Diencephalon (tissue), 1 donor: Measurements from ENCODE around the gene ESAM. TPM values are rescaled to one million over a fixed set of nuclear protein-coding genes. Genes with fewer than 3 reads are reported as not detected.

ENCODE experiments used
- total RNA-seq: library from RNA; depleted of rRNA; stranded (reverse); fragments of >200 nt; gene quantifications from one replicate; pipeline ENCODE4 v1.2.3, GENCODE V29; 2014

The ESAM gene, protein sequence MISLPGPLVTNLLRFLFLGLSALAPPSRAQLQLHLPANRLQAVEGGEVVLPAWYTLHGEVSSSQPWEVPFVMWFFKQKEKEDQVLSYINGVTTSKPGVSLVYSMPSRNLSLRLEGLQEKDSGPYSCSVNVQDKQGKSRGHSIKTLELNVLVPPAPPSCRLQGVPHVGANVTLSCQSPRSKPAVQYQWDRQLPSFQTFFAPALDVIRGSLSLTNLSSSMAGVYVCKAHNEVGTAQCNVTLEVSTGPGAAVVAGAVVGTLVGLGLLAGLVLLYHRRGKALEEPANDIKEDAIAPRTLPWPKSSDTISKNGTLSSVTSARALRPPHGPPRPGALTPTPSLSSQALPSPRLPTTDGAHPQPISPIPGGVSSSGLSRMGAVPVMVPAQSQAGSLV
- total RNA-seq = 8.3 TPM

DNA sequence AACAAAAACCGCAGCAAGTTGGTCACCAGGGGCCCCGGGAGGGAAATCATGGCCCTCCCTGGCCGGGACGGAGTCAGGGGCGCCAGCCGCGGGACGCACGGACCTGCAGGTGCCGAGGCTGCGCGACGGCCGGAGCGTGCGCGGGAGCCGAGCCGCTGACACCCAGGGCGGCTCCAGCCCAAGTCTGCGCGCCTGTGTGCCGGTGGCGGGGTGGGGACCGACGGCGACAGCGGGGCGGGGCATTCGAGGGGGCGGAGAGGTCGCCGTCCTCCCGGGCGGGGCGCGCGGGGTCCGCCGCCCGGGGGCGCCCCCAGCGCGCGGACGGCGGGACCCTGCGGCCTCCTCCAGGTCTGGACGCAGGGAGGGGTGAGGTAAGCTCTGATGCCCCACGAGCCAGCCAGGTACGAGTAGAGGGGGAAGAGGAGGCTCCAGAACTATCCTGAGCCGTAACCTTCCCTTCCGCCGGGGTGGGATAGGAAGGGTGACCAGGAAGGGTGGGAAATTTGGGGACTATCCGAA, at the start of gene ESAM:
ESAM (minus strand) TSS at position 186 of the 519 bp plus-strand sequence; CDS start at position 50, 136 bp downstream.

DNA sequence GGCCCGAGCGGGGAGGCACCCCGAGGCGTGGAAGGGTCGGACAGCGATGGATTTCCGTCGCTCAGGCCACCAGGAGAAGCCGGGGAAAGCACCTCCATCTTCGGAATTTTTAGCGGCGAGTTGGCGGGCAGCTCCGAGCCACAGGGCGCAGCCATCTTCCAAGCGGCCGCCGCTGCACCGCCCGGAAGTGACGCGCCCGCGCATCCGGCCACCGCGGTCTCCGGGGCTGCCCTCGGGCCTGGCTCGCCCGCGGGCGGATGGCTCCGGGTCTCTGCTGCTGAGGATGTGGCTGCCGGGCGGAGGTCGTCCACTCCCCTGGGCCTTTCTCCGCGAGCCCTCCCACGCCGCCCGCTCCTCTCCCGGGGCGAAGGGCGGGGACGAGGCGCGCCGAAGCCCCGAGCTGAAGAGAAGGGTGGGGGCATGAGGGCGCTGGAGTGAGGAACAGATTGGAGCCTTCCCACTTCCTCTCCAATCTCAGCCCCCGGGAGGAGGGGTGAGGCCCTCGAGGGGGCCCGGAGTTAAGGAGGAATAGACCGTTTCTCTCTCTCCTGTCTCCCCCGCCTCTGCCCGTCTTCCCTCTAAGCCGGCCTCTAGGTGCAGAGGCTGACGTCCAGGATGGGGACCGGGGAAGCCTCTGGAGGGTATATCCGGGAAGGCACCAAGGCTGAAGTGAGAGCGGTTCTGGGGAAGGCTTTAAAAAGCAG, 38.3 kb upstream of the ESAM start, which contains the start of gene MSANTD2:
MSANTD2 (minus strand) TSS at position 181 of the 704 bp plus-strand sequence; CDS start at position 155, 26 bp downstream.

DNA sequence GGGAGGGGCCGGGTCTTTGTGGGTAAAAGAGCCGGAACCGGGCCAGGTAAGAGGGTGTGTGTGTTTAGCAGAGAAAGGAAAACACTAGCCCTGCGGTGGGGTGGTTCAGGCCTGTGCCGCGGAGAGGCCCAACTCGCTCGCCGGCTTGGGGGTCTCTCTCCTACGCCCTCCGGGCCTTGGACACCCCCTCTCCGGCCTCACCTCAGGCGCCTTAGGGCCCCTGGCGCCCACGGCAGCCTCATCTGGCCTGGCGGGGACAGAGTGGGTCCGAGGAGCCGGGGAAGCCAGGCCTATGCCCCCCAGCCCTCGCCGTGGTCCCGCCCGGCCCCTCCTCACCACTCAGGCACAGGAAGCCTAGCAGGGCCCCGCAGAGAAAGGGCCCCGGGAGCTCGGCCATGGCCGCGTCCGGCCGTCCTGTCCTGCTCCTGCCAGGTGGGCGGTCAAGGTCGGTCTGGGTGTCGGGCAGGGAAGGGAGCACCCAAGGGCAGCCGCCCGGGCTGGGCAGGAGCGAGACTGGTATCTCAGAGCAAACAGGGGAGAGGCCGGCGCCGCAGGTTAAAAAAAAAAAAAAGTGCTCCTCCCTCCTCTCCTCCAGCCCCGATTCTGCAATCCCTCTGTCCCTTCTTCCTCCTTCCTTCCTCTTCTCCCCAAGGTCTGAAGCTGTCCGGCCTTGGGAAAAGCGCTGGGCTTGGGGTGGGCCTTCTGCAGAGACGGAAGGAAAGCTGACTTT, 10.2 kb downstream of the ESAM start, which contains the start of gene VSIG2:
VSIG2 (minus strand) TSS at position 515 of the 730 bp plus-strand sequence; CDS start at position 397, 118 bp downstream.

DNA sequence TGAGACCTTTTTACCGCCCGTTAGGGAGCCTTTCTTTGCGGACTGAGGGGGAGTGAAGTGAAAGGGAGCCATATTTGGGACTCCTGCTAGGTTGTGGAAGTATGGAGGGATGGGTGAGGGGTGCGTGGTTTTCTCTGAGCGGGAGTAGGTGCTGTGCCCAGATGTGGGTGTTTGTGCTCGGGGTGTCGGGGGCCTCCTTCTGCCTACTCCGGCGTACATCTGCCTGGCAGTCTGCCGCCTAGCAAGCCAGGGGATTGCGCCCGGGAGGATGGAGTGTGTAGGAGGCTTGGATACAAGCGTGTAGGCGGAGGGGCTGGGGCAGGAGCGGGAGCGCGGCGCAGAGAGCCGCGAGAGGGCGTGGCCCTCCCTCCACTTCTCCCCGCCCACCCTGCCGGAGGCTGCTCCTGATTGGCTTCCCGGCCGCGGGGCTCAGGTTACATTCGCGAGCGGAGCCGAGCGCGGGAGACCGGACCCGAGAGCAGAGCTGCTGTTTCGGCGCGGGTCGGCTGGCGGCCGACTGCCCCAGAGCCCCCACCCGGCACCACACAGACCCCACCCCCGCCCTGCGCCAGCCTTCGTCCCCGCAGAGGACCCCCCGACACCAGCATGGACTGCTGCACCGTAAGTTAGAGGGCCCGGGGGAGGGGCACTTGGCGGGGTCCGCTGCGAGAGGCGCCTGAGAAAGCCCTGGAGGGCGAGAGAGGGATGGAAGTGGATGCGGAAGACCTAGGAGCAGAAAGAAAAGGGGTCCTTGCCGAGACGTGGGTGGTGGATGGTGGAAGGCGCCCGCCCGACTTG, 22.4 kb downstream of the ESAM start, which contains the start of gene NRGN:
NRGN (plus strand) TSS at position 464 of the 798 bp plus-strand sequence; CDS start at position 607, 143 bp downstream.

Other genes starting within 250 kb of the ESAM start
- gene OR8B12, start 218.6 kb downstream of the ESAM start, total RNA-seq = not detected
- 0.23 TPM for gene OR8A1, start 192.3 kb downstream of the ESAM start, total RNA-seq
- gene PANX3, start 150.9 kb downstream of the ESAM start, total RNA-seq = not detected
- gene TBRG1, start 139.4 kb downstream of the ESAM start, total RNA-seq = 51.0 TPM
- gene SIAE, start 88.6 kb downstream of the ESAM start, total RNA-seq = 22.6 TPM
- 16.4 TPM for gene SPA17, start 88.4 kb downstream of the ESAM start, total RNA-seq
- 3.7 TPM for gene NRGN, start 22.3 kb downstream of the ESAM start, total RNA-seq
- gene VSIG2, start 10.0 kb downstream of the ESAM start, total RNA-seq = not detected
- 21.5 TPM for gene MSANTD2, start 38.1 kb upstream of the ESAM start, total RNA-seq
- 15.5 TPM for gene ROBO3, start 103.1 kb upstream of the ESAM start, total RNA-seq
- gene ROBO4, start 135.6 kb upstream of the ESAM start, total RNA-seq = 8.1 TPM
- not detected for gene HEPN1, start 157.0 kb upstream of the ESAM start, total RNA-seq
- gene HEPACAM, start 173.8 kb upstream of the ESAM start, total RNA-seq = 59.3 TPM
- 3.9 TPM for gene CCDC15, start 191.9 kb upstream of the ESAM start, total RNA-seq